Mammary epithelial cell (primary cell): ENCODE data around the gene RBCK1.

Experiments used
- CTCF ChIP-seq, 2 donors: IDR thresholded peaks in 1 of 2; conservative IDR thresholded peaks in 1 of 2; 2 replicates each; pipeline ENCODE4 v1.5.1; 2011 to 2012; ENCODE audit warnings: inconsistent platforms in 2 of 2, low read length in 2 of 2, mild to moderate bottlenecking in 2 of 2, control low read depth in 1 of 2, low read depth in 1 of 2; ENCODE audit not compliant: insufficient read depth in 1 of 2; ENCODE audit errors: extremely low read depth in 1 of 2
- EZH2 ChIP-seq: IDR thresholded peaks from 2 replicates; pipeline ENCODE4 v1.6.1; 2012; ENCODE audit warnings: low read length, inconsistent platforms, borderline replicate concordance

DNA sequence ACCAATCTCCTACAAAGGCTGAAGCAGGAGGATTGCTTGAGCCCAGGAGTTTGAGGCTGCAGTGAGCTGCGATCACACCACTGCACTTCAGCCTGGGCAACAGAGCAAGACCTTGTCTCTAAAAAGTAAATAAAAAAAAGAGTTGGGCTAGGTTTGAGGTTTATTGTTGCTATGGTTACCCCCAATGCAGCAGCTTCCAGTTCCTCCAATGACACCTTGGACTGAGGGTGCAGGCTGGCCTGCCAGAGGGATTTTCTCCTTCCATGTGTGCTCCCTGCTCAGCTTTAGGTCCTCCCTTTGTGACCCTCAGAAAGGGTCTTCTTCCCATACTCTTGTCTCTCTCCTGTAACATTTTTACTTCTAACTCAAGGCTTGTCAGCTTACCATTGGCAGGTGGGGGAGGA lies 64.8 kb downstream of the RBCK1 start:
- TF ChIP-seq CTCF (conservative IDR thresholded peaks at IDR 0.05 in 1 of 2, IDR thresholded peaks at IDR 0.05 in 1 of 2; ENCODE audit: extremely low read depth in 1 of 2, insufficient read depth in 1 of 2, low read depth in 1 of 2, low read length in 2 of 2) (no peak), EZH2 (no peak)
